Measurements from ENCODE around the gene ZRANB1.
"Not testable (repeated sequence)": the region's sequence is repeated elsewhere in the genome, so short reads cannot be mapped to it uniquely, and the experiment has no call there.

Gene ZRANB1

DNA sequence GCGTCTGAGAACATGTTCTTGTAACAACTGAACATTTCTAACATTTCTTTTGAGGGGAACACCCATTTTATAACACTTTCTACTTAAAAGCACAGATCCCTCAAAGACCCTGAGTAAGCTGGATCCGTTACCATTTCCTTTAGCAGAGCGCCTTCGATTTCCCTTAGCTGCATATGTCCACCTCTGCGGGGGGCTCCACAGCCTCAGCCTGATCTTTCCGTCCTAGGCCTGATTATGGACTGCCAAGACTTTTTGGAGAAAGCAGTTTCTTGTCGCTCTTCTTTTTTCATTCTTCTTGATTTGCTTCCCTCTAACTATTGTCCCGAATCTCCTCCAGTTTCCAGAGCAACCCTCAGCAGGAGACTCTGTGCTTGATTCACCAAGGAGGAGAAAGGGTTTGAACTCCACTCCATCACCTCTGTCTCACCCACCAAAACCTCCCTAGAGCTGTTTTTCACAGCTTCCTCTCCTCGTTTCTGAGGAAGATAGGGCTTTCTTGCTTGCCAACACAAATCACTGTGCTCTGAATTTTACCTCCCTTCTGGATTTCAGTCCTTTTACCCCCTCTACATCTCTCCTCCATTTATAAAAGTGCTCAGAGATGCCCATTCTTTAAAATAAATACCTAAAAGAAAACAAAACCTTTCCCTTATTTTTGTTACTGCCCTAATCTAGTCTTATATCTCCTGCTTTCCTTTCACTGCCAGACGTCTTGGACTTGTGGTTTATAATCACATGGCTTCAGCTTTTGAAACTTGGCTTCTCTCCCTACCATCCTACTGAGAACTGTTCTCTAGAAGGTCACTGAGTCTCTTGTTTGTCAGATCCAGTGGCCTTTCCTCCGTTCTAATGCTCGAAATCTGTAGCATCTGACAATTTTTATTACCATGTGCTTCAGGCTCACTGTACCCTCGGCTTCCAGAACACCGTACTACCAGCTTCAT is 30.5 kb upstream of the ZRANB1 start:
- H3K4me2 ChIP-seq (ENCODE audit: low read length): peak overlapping the region; percentile 50
- no peaks in the 10 kb centered on the region for H3K9me3 ChIP-seq (replicated peaks; ENCODE audit: low read length)
- peak overlapping the region; percentile 23 for H3K9ac ChIP-seq (ENCODE audit: low read depth, low read length)
- peaks cover 39% of the 10 kb centered on the region for H3K4me1 ChIP-seq (ENCODE audit: control insufficient read depth, insufficient read depth, low read length)
- no peaks in the 10 kb centered on the region for H3K27me3 ChIP-seq (ENCODE audit: control insufficient read depth, insufficient read depth, low read length)
- H3K36me3 ChIP-seq (ENCODE audit: insufficient read depth, low read length): no peaks in the 10 kb centered on the region
- H3K4me3 ChIP-seq (ENCODE audit: low read length): no peak overlapping the region

- Histone ChIP-seq H3K4me3 (ENCODE audit: low read length) (no peak overlapping the region), H3K4me2 (ENCODE audit: low read length) (no peak overlapping the region), H3K36me3 (ENCODE audit: insufficient read depth, low read length) (no peaks in the 10 kb centered on the region), H3K9ac (ENCODE audit: low read depth, low read length) (peak overlapping the region; percentile 23), H3K4me1 (ENCODE audit: control insufficient read depth, insufficient read depth, low read length) (peaks cover 33% of the 10 kb centered on the region), H3K27me3 (ENCODE audit: control insufficient read depth, insufficient read depth, low read length) (no peaks in the 10 kb centered on the region), H3K9me3 (replicated peaks; ENCODE audit: low read length) (no peaks in the 10 kb centered on the region)
Measured at GRCh38 chr10:124912101-124912886, 29.6 kb upstream of the ZRANB1 start.

DNA sequence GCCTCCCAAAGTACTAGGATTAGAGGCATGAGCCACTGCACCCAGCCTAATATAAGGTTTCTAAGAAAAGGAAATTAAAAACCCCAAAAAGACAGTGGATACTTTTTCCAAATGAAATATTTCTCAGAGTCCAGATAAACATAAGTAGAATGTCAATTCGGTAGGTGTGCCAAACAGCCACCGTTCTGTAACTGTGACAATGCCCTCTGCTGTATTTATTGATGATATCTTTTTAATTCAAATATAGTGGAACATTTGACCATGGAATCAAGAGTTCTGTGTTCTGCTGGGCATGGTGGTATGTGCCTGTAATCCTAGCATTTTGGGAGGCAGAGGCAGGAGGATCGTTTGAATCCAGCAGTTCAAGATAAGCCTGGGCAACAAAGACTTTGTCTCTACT is 28.8 kb upstream of the ZRANB1 start:
- H3K27me3 ChIP-seq (ENCODE audit: control insufficient read depth, insufficient read depth, low read length): no peaks in the 10 kb centered on the region
- H3K36me3 ChIP-seq (ENCODE audit: insufficient read depth, low read length): no peaks in the 10 kb centered on the region

DNA sequence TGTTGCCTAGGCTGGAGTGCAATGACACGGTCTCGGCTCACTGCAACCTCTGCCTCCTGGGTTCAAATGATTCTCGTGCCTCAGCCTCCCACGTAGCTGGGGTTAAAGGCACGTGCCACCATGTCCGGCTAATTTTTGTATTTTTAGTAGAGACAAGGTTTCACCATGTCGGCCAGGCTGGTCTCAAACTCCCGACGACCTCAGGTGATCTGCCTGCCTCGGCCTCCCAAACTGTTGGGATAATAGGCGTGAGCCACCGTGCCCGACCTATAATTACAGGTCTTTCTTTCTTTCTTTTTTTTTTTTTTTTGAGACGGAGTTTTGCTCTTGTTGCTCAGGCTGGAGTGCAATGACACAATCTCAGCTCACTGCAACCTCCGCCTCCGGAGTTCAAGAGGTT is 27.5 kb upstream of the ZRANB1 start:
- not testable (repeated sequence) for H3K4me3 ChIP-seq (ENCODE audit: low read length); H3K4me2 ChIP-seq (ENCODE audit: low read length); H3K9ac ChIP-seq (ENCODE audit: low read depth, low read length); H3K9me3 ChIP-seq (replicated peaks; ENCODE audit: low read length); H3K27me3 ChIP-seq (ENCODE audit: control insufficient read depth, insufficient read depth, low read length); H3K36me3 ChIP-seq (ENCODE audit: insufficient read depth, low read length)
- H3K4me1 ChIP-seq (ENCODE audit: control insufficient read depth, insufficient read depth, low read length): peaks cover 39% of the 10 kb centered on the region

More for the DNA sequence above, 28.8 kb upstream of the ZRANB1 start:
- Histone ChIP-seq H3K4me1 (ENCODE audit: control insufficient read depth, insufficient read depth, low read length) (peaks cover 27% of the 10 kb centered on the region), H3K9ac (ENCODE audit: low read depth, low read length) (no peak overlapping the region), H3K9me3 (replicated peaks; ENCODE audit: low read length) (no peaks in the 10 kb centered on the region), H3K4me3 (ENCODE audit: low read length) (no peak overlapping the region), H3K4me2 (ENCODE audit: low read length) (no peak overlapping the region)

DNA sequence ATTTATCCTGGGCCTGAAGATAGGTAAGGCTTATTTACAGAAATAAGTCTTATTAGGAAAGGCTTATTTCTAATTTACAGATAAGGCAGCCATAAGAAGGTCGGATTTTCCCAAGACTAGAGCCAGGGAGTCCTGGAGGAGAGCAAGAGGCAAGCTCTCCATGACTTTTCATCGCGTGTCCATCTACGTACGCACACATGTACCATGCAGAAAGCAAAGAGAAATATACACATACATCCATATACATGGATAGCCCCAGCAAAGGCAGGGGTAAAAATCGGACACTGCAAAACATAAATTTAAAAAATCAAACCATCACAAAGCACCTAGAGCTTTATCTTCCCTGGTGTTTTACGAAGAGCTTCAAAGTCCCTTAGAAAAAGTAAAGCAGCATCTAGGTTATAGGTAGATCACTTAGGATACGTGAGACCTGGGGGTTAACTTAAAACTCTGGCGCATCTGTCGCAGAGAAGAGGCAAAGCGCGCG is 25.8 kb upstream of the ZRANB1 start:
- Histone ChIP-seq H3K9ac (ENCODE audit: low read depth, low read length) (peak overlapping the region; percentile 99), H3K9me3 (replicated peaks; ENCODE audit: low read length) (no peaks in the 10 kb centered on the region), H3K4me2 (ENCODE audit: low read length) (peak overlapping the region; percentile 83), H3K36me3 (ENCODE audit: insufficient read depth, low read length) (no peaks in the 10 kb centered on the region), H3K4me3 (ENCODE audit: low read length) (peak overlapping the region; percentile 89), H3K4me1 (ENCODE audit: control insufficient read depth, insufficient read depth, low read length) (peaks cover 37% of the 10 kb centered on the region), H3K27me3 (ENCODE audit: control insufficient read depth, insufficient read depth, low read length) (no peaks in the 10 kb centered on the region)

DNA sequence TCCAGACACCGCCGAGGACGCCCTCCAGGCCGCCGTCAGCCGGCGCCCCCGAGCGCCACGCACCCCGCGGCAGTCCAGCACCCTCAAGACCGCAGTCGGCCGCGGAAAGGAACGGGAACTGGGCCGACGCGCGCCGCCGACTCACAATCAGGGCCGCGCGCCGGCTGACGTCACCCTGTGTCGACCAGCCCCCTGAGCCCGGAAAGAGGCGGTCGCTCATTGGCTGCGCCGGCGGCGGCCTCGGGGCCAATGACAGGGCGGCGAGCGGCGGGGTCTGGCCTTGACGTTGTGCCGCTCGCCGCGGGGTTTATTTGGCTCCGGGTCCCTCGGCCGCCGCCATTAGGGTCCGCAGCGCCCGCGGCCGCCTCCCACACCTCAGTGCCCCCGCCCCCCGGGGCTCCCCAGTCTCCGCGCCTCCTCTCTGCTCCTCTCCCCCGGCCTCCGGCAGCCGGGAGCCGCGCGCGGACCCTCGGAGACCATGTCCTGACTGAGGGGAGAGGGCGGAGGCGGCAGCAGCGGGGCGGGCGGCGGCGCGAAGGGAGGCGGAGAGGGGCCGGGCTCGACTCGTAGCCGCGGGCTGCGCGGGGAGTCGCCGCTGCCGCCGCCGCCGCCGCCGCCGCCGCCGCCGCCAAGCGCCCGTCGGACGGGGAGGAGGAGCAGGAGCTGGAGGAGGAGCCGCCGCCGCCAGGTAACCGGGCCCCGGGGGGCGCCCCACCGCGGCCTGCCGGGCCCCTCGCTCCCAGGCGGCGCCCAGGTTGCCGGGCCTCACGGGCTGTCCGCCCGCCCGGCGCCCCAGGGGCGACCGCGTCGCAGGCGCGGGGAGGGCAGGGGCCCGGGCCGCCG is 25.1 kb upstream of the ZRANB1 start:
- Histone ChIP-seq H3K36me3 (ENCODE audit: insufficient read depth, low read length) (no peaks in the 10 kb centered on the region), H3K4me3 (ENCODE audit: low read length) (peak overlapping the region; percentile 89), H3K9me3 (replicated peaks; ENCODE audit: low read length) (no peaks in the 10 kb centered on the region), H3K4me2 (ENCODE audit: low read length) (peak overlapping the region; percentile 83), H3K4me1 (ENCODE audit: control insufficient read depth, insufficient read depth, low read length) (peaks cover 34% of the 10 kb centered on the region), H3K27me3 (ENCODE audit: control insufficient read depth, insufficient read depth, low read length) (no peaks in the 10 kb centered on the region), H3K9ac (ENCODE audit: low read depth, low read length) (peak overlapping the region; percentile 99)

DNA sequence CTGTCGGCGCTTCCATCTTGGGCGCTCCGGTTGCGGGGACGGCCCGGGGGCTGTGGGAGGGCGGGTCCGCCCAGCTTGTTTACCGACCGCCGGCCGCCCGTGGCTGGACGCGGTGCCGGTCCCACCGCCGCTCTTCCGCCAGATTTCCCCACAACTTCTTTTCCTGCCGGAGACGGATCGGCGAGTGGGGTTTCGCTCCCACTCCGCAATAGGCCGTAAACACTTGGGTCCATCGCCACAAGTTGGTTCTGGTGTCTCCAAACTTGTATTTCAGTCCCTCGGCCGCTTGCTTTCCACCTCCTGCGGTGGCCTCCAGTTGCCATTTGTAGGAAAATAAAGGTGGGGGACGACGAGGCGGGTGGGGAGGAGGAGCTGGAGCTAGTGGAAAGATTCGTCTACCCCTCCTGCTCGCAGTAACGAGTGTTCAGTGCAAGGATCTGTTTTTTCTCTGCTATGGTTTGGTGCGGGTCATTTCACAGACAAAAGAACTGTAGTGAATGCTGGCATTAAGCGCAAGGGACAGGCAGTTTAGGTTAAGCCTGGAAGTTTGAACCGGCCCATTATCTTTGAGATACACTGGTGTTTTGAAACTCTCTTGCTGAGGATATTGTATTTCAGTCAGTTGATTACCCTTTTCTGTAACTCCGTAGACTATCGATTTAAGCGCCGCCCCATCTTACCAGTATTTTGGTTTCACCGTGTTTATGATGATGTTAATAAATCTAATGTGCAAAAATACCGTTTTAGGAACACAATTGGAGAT is 24.3 kb upstream of the ZRANB1 start:
- H3K27me3 ChIP-seq (ENCODE audit: control insufficient read depth, insufficient read depth, low read length): no peaks in the 10 kb centered on the region
- H3K4me3 ChIP-seq (ENCODE audit: low read length): peak overlapping the region; percentile 89
- H3K36me3 ChIP-seq (ENCODE audit: insufficient read depth, low read length): no peaks in the 10 kb centered on the region
- H3K4me2 ChIP-seq (ENCODE audit: low read length): peak overlapping the region; percentile 82
- no peaks in the 10 kb centered on the region for H3K9me3 ChIP-seq (replicated peaks; ENCODE audit: low read length)
- peaks cover 26% of the 10 kb centered on the region for H3K4me1 ChIP-seq (ENCODE audit: control insufficient read depth, insufficient read depth, low read length)
- peak overlapping the region; percentile 99 for H3K9ac ChIP-seq (ENCODE audit: low read depth, low read length)

DNA sequence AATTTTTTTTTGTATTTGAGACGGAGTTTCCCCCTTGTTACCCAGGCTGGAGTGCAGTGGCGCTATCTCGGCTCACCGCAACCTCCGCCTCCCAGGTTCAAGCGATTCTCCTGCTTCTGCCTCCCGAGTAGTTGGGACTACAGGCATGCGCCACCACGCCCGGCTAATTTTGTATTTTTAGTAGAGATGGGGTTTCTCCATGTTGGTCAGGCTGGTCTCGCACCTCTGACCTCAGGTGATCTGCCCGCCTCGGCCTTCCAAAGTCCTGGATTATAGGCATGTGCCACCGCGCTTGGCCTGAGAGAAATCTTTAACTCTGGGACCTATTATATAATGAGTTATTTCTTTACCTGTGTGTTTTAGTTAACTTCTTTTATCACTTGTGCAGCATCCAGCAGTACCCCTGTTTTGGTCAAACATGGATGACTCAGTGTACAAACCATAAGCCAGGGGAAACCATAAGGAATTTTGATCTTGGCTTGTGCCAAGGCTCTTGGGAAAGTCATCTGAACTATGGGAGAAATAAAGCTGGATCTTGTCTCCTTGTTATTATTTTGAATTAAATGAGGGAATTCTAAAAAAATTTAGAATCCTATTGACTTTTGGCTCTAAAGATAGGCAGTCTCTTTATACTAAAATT is 23.6 kb upstream of the ZRANB1 start:
- no peaks in the 10 kb centered on the region for H3K9me3 ChIP-seq (replicated peaks; ENCODE audit: low read length)
- peak overlapping the region; percentile 89 for H3K4me3 ChIP-seq (ENCODE audit: low read length)
- peak overlapping the region; percentile 99 for H3K9ac ChIP-seq (ENCODE audit: low read depth, low read length)
- peak overlapping the region; percentile 82 for H3K4me2 ChIP-seq (ENCODE audit: low read length)
- peaks cover 23% of the 10 kb centered on the region for H3K4me1 ChIP-seq (ENCODE audit: control insufficient read depth, insufficient read depth, low read length)
- no peaks in the 10 kb centered on the region for H3K36me3 ChIP-seq (ENCODE audit: insufficient read depth, low read length)
- H3K27me3 ChIP-seq (ENCODE audit: control insufficient read depth, insufficient read depth, low read length): no peaks in the 10 kb centered on the region

DNA sequence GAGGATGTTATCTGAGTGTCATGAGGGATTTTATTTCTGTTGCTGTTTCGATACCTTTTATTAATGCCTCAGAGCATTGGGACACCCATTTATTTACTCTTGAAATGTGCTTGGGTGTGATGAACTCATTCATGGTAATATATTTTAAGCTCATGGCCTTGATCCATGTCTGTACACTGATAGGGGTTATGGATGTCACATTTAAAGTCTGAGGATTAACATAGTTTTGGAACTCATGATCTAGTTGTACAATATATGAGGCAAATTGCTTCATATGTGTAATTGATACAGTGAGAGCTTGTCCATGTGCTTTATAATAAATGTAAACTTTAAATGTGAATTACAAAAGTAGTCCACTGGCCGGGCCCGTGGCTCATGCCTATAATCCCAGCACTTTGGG is 23.0 kb upstream of the ZRANB1 start:
- no peaks in the 10 kb centered on the region for H3K36me3 ChIP-seq (ENCODE audit: insufficient read depth, low read length)
- H3K9ac ChIP-seq (ENCODE audit: low read depth, low read length): peak overlapping the region; percentile 99
- H3K27me3 ChIP-seq (ENCODE audit: control insufficient read depth, insufficient read depth, low read length): no peaks in the 10 kb centered on the region
- peaks cover 23% of the 10 kb centered on the region for H3K4me1 ChIP-seq (ENCODE audit: control insufficient read depth, insufficient read depth, low read length)
- no peaks in the 10 kb centered on the region for H3K9me3 ChIP-seq (replicated peaks; ENCODE audit: low read length)
- peak overlapping the region; percentile 89 for H3K4me3 ChIP-seq (ENCODE audit: low read length)
- peak overlapping the region; percentile 82 for H3K4me2 ChIP-seq (ENCODE audit: low read length)

DNA sequence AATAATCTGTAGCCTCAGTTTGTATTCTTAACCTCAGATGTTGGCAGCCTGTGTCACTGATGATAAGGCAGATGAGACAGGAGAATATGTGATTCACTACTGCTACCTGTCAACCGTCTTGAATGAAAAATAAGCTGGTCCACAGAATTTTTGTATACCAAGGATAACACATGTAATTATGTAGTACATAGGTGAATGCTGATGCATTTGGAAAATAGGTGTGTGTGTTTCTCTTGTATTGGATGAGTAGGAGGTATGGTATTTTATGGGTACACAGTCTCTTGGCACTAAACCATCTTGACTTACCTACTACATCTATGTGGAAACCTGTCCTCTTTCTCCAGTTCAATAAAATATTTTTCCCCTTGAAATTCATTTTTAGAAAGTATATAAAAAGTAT is 20.7 kb upstream of the ZRANB1 start:
- H3K4me1 ChIP-seq (ENCODE audit: control insufficient read depth, insufficient read depth, low read length): peaks cover 20% of the 10 kb centered on the region
- H3K9ac ChIP-seq (ENCODE audit: low read depth, low read length): no peak overlapping the region
- no peaks in the 10 kb centered on the region for H3K36me3 ChIP-seq (ENCODE audit: insufficient read depth, low read length)
- H3K4me2 ChIP-seq (ENCODE audit: low read length): no peak overlapping the region
- H3K9me3 ChIP-seq (replicated peaks; ENCODE audit: low read length): no peaks in the 10 kb centered on the region
- H3K4me3 ChIP-seq (ENCODE audit: low read length): no peak overlapping the region
- H3K27me3 ChIP-seq (ENCODE audit: control insufficient read depth, insufficient read depth, low read length): no peaks in the 10 kb centered on the region
